ENCODE measurements around the gene RNU4-1.

The RNU4-1 gene

DNA sequence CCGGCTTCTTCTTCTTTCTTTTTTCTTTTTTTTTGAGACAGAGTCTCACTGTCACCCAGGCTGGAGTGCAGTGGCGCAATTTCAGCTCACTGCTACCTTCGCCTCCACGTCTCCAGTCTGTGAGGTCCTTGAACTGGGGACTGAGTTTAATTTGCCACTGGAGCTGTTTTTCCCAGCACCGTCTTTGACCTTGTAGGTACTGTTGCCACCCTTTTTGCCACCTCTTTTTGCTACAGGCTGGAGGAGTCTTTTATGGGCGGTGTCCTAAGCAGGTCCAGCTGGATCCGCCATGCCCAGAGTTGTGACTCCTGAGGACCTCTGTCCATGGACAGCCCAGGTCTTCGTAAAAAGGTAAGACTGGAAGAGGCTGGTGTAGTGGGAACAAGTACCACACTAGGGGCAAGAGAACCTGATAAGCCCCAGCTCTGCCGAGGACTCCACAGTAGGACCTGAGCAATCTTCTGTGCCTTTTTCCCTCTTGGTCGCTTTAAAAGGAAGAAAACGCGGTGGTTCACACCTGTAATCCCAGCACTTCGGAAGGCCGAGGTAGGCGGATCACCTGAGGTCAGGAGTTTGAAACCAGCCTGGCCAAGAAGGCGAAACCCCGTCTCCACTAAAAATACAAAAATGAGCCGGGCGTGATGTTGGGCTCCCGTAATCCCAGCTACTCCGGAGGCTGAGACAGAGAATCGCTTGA is 2.3 kb downstream of the RNU4-1 start:
- Histone ChIP-seq H3K9ac (ENCODE audit: low read depth in 1 of 2, low read length in 2 of 2) (peak overlapping the region; percentile 8 to 48), H3K27ac (ENCODE audit: low read depth, low read length) (no peak overlapping the region), H3K36me3 (ENCODE audit: control insufficient read depth in 1 of 2, insufficient read depth in 2 of 2, low read length in 2 of 2) (no peaks in the 10 kb centered on the region), H3K9me3 (ENCODE audit: control insufficient read depth in 1 of 2, low read length in 2 of 2) (no peaks in the 10 kb centered on the region), H3K27me3 (ENCODE audit: control insufficient read depth in 1 of 2, insufficient read depth in 2 of 2, low read length in 2 of 2) (no peaks in the 10 kb centered on the region), H3K4me1 (ENCODE audit: control insufficient read depth in 1 of 2, insufficient read depth in 2 of 2, low read length in 2 of 2) (peaks cover 4 to 5% of the 10 kb centered on the region in 2 donors), H3K4me3 (ENCODE audit: low read depth in 1 of 2, low read length in 2 of 2) (peak overlapping the region; percentile 13 to 46)

DNA sequence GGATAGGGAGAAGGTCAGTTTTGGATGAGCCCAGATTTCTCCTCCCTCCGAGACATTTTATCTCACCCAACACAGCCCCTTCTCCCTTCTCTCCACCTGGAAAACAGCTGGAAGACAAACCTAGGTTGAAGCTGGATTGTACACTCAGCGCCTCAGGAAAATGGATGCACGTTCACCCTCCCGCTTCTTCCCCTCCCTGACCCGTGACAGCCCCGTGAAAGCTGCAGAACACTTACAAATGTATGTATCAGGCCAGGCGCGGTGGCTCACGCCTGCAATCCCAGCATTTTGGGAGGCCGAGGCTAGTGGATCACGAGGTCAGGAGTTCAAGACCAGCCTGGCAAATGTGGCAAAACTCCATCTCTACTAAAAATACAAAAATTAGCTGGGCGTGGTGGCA is 5.5 kb downstream of the RNU4-1 start:
- Histone ChIP-seq H3K4me3 (ENCODE audit: low read depth in 1 of 2, low read length in 2 of 2) (no peak overlapping the region), H3K27me3 (ENCODE audit: control insufficient read depth in 1 of 2, insufficient read depth in 2 of 2, low read length in 2 of 2) (no peaks in the 10 kb centered on the region), H3K9ac (ENCODE audit: low read depth in 1 of 2, low read length in 2 of 2) (no peak overlapping the region), H3K27ac (ENCODE audit: low read depth, low read length) (no peak overlapping the region), H3K36me3 (ENCODE audit: control insufficient read depth in 1 of 2, insufficient read depth in 2 of 2, low read length in 2 of 2) (no peaks in the 10 kb centered on the region), H3K9me3 (ENCODE audit: control insufficient read depth in 1 of 2, low read length in 2 of 2) (no peaks in the 10 kb centered on the region), H3K4me1 (ENCODE audit: control insufficient read depth in 1 of 2, insufficient read depth in 2 of 2, low read length in 2 of 2) (peaks cover 0 to 4% of the 10 kb centered on the region in 2 donors)

DNA sequence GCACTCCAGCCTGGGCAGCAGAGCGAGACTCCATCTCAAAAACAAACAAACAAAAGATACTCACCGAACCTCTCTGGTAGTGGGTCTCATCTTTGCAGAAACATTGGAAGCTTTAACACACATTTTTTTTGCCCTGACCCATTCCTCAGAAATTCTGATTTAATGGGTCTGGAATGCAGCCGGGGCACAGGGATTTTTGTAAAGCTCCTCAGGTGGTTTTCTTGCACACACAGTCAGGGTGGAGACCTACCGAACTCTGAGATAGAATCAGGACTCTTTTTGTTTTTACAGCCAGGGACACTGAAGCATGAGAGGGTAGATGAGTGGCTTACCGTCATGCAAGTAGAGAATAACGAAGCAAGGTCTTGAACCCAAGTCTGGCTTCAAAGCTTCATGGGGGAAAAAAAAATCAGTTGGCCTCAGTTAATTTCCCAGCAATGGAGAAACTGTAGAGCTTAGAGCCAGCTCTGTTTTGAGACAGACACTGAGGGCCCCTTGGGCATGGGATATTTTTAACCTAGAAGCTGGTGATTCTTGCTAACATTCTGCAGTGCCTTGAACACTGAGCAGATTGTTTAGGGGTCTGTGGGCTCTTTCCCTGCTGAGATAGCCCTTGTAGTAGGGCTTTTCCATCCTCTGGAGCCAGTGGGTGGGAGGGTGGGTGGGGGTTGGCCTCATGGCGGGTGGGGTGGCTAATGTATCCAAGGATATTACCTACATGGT is 6.1 kb downstream of the RNU4-1 start:
- no peaks in the 10 kb centered on the region for H3K27me3 ChIP-seq (ENCODE audit: control insufficient read depth in 1 of 2, insufficient read depth in 2 of 2, low read length in 2 of 2)
- no peak overlapping the region for H3K9ac ChIP-seq (ENCODE audit: low read depth in 1 of 2, low read length in 2 of 2)
- peaks cover 0 to 4% of the 10 kb centered on the region in 2 donors for H3K4me1 ChIP-seq (ENCODE audit: control insufficient read depth in 1 of 2, insufficient read depth in 2 of 2, low read length in 2 of 2)
- H3K4me3 ChIP-seq (ENCODE audit: low read depth in 1 of 2, low read length in 2 of 2), result no peak overlapping the region
- no peaks in the 10 kb centered on the region for H3K36me3 ChIP-seq (ENCODE audit: control insufficient read depth in 1 of 2, insufficient read depth in 2 of 2, low read length in 2 of 2)
- no peaks in the 10 kb centered on the region for H3K9me3 ChIP-seq (ENCODE audit: control insufficient read depth in 1 of 2, low read length in 2 of 2)
- no peak overlapping the region for H3K27ac ChIP-seq (ENCODE audit: low read depth, low read length)

DNA sequence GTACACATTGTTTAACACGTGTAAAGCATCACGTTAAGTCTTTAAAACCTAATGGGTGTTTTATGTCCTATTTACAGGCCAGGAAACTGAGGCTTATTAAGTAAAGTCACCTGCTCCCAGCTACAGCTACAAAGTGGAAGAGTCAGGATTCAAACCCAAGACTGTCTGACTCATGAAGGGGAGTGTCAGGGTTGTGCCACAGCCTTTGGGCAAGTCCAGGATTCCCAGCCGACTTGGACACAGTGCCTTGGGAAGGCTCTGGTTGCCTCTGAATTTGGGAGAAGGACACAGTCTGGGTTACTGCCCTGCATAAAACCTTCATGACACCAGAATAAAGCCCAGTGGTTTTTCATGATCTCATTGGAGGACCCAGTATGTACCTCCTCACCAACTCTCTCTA is 8.7 kb downstream of the RNU4-1 start:
- Histone ChIP-seq H3K36me3 (ENCODE audit: control insufficient read depth in 1 of 2, insufficient read depth in 2 of 2, low read length in 2 of 2) (no peaks in the 10 kb centered on the region), H3K27ac (ENCODE audit: low read depth, low read length) (no peak overlapping the region), H3K27me3 (ENCODE audit: control insufficient read depth in 1 of 2, insufficient read depth in 2 of 2, low read length in 2 of 2) (no peaks in the 10 kb centered on the region), H3K4me3 (ENCODE audit: low read depth in 1 of 2, low read length in 2 of 2) (no peak overlapping the region), H3K9ac (ENCODE audit: low read depth in 1 of 2, low read length in 2 of 2) (no peak overlapping the region), H3K4me1 (ENCODE audit: control insufficient read depth in 1 of 2, insufficient read depth in 2 of 2, low read length in 2 of 2) (no peaks in the 10 kb centered on the region), H3K9me3 (ENCODE audit: control insufficient read depth in 1 of 2, low read length in 2 of 2) (no peaks in the 10 kb centered on the region)

DNA sequence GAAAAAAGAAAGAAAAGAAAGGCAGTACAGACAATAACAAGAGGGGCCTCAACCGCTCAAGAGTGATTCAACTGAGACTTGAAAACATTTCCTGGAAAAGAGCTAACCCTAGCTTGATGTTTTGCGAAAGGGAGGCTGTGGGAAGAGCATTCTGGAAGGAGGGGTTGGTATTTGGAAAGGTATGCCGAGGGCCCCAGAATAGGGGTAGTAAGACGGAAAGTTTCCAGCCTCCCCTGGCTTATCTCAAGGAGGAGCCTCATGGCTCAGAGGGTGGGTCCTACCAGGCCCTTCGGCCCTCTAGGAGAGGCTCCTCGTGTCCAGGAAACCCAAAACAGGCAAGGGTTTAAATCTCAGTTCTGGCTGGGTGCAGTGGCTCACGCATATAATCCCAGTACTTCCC is 9.7 kb downstream of the RNU4-1 start:
- Histone ChIP-seq H3K27ac (ENCODE audit: low read depth, low read length) (no peak overlapping the region), H3K9me3 (ENCODE audit: control insufficient read depth in 1 of 2, low read length in 2 of 2) (no peaks in the 10 kb centered on the region), H3K4me1 (ENCODE audit: control insufficient read depth in 1 of 2, insufficient read depth in 2 of 2, low read length in 2 of 2) (no peaks in the 10 kb centered on the region), H3K27me3 (ENCODE audit: control insufficient read depth in 1 of 2, insufficient read depth in 2 of 2, low read length in 2 of 2) (no peaks in the 10 kb centered on the region), H3K36me3 (ENCODE audit: control insufficient read depth in 1 of 2, insufficient read depth in 2 of 2, low read length in 2 of 2) (no peaks in the 10 kb centered on the region), H3K4me3 (ENCODE audit: low read depth in 1 of 2, low read length in 2 of 2) (no peak overlapping the region), H3K9ac (ENCODE audit: low read depth in 1 of 2, low read length in 2 of 2) (no peak overlapping the region)

DNA sequence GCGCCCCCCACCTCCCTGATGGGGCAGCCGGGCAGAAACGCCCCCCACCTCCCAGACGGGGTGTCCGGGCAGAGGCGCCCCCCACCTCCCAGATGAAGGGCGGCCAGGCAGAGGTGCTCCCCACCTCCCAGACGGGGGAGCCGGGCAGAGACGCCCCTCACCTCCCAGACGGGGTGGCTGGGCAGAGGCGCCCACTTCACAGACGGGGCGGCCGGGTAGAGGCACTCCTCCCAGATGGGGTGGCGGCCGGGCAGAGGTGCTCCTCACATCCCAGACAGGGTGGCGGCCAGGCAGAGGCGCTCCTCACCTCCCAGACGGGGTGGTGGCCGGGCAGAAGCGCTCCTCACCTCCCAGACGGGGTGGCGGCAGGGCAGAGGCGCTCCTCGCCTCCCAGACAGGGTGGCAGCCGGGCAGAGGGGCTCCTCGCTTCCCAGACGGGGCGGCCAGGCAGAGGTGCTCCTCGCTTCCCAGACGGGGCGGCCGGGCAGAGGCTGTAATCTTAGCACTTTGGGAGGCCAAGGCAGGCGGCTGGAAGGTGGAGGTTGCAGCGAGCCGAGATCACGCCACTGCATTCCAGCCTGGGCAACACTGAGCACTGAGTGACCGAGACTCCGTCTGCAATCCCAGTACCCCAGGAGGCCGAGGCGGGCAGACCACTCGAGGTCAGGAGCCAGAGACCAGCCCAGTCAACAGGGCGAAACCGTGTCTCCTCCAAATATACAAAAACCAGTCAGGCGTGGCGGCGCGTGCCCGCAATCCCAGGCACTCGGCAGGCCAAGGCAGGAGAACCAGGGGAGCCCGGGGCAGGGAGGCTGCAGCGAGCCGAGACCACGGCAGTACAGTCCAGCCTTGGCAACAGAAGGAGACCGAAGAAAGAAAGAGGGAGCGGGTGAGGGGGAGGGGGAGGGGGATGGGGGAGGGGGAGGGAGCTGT is 14.6 kb downstream of the RNU4-1 start:
- Histone ChIP-seq H3K27ac (ENCODE audit: low read depth, low read length) (no peak overlapping the region), H3K9ac (ENCODE audit: low read depth in 1 of 2, low read length in 2 of 2) (no peak overlapping the region), H3K27me3 (ENCODE audit: control insufficient read depth in 1 of 2, insufficient read depth in 2 of 2, low read length in 2 of 2) (no peaks in the 10 kb centered on the region), H3K36me3 (ENCODE audit: control insufficient read depth in 1 of 2, insufficient read depth in 2 of 2, low read length in 2 of 2) (no peaks in the 10 kb centered on the region), H3K9me3 (ENCODE audit: control insufficient read depth in 1 of 2, low read length in 2 of 2) (no peaks in the 10 kb centered on the region), H3K4me3 (ENCODE audit: low read depth in 1 of 2, low read length in 2 of 2) (no peak overlapping the region), H3K4me1 (ENCODE audit: control insufficient read depth in 1 of 2, insufficient read depth in 2 of 2, low read length in 2 of 2) (no peaks in the 10 kb centered on the region)

DNA sequence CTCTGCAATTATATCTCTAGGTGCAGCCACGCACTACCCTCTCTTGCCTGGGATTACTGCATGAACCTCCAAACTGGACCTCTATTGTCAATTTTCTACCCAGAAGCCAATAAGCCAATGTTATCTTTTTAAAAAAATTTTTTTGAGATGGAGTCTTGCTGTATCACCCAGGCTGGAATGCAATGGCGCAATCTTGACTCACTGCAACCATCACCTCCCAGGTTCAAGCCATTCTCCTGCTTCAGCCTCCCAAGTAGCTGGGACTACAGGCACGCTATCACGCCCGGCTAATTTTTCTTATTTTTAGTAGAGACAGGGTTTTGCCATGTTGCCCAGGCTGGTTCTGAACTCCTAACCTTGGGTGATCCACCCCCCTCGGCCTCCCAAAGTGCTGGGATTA is 16.3 kb downstream of the RNU4-1 start:
- H3K36me3 ChIP-seq (ENCODE audit: control insufficient read depth in 1 of 2, insufficient read depth in 2 of 2, low read length in 2 of 2), result no peaks in the 10 kb centered on the region
- no peak overlapping the region for H3K4me3 ChIP-seq (ENCODE audit: low read depth in 1 of 2, low read length in 2 of 2)
- H3K4me1 ChIP-seq (ENCODE audit: control insufficient read depth in 1 of 2, insufficient read depth in 2 of 2, low read length in 2 of 2), result no peaks in the 10 kb centered on the region

DNA sequence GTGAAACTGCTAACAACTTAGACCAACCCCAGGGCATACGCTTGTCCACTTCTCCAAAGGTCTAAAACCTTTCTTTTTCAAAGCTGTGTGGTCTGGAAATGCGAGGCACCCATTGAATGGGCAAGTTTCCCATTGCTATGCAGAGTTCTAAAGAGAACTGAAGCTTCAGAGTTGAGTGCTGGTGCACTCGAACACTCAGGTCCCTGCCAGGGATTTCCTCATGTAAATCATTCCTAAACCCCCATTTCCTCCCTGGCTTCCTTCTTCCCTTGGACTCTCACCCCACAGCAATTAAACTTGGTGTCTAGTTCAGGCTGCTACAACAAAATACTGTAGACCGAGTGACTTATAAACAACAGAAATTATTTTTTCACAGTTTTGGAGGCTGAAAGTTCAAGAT is 25.3 kb downstream of the RNU4-1 start:
- peaks cover 32 to 36% of the 10 kb centered on the region in 2 donors for H3K4me1 ChIP-seq (ENCODE audit: control insufficient read depth in 1 of 2, insufficient read depth in 2 of 2, low read length in 2 of 2)
- peak overlapping the region in 1 of 2 donors; percentile 16 for H3K4me3 ChIP-seq (ENCODE audit: low read depth in 1 of 2, low read length in 2 of 2)
- no peaks in the 10 kb centered on the region for H3K9me3 ChIP-seq (ENCODE audit: control insufficient read depth in 1 of 2, low read length in 2 of 2)
- peak overlapping the region in 1 of 2 donors; percentile 8 for H3K9ac ChIP-seq (ENCODE audit: low read depth in 1 of 2, low read length in 2 of 2)
- no peak overlapping the region for H3K27ac ChIP-seq (ENCODE audit: low read depth, low read length)
- H3K27me3 ChIP-seq (ENCODE audit: control insufficient read depth in 1 of 2, insufficient read depth in 2 of 2, low read length in 2 of 2), result no peaks in the 10 kb centered on the region
- no peaks in the 10 kb centered on the region for H3K36me3 ChIP-seq (ENCODE audit: control insufficient read depth in 1 of 2, insufficient read depth in 2 of 2, low read length in 2 of 2)

More for the DNA sequence above, 16.3 kb downstream of the RNU4-1 start:
- no peaks in the 10 kb centered on the region for H3K27me3 ChIP-seq (ENCODE audit: control insufficient read depth in 1 of 2, insufficient read depth in 2 of 2, low read length in 2 of 2)
- H3K9ac ChIP-seq (ENCODE audit: low read depth in 1 of 2, low read length in 2 of 2), result no peak overlapping the region
- no peaks in the 10 kb centered on the region for H3K9me3 ChIP-seq (ENCODE audit: control insufficient read depth in 1 of 2, low read length in 2 of 2)
- H3K27ac ChIP-seq (ENCODE audit: low read depth, low read length), result no peak overlapping the region

DNA sequence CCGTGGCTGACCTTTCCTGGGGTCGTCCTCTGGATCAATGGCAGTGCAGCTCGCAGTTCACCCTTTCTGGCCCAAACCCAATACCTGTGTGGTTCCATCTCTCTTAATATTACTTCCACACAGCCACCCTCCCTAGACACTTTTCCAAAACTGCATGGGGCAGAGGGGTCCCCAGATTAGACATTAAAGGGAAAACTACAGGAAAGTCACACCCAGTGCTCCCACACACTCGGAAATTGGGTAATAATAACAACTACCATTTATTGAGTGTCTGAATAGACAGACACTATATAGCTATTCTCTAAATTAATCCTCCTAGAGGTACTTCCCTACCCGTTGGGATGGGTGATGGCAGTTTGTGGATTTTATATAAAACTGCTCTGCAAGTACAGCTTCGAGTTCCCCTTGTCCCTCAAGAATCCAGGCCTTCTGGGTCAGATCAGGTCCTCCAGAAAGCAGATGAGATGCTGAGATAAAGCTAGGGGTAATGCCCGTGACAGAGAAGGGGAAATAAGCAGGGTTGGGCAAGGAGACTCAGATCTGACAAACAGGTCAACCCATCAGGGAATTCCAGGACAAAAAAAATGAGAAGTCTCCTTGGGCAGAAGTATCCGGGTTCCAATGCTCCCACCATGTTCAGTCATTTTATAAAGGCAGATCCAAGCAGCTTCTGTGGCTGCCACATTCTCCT is 26.7 kb downstream of the RNU4-1 start:
- Histone ChIP-seq H3K9ac (ENCODE audit: low read depth in 1 of 2, low read length in 2 of 2) (peak overlapping the region in 1 of 2 donors; percentile 38), H3K36me3 (ENCODE audit: control insufficient read depth in 1 of 2, insufficient read depth in 2 of 2, low read length in 2 of 2) (no peaks in the 10 kb centered on the region), H3K4me3 (ENCODE audit: low read depth in 1 of 2, low read length in 2 of 2) (peak overlapping the region in 1 of 2 donors; percentile 53), H3K9me3 (ENCODE audit: control insufficient read depth in 1 of 2, low read length in 2 of 2) (no peaks in the 10 kb centered on the region), H3K27ac (ENCODE audit: low read depth, low read length) (no peak overlapping the region), H3K27me3 (ENCODE audit: control insufficient read depth in 1 of 2, insufficient read depth in 2 of 2, low read length in 2 of 2) (no peaks in the 10 kb centered on the region), H3K4me1 (ENCODE audit: control insufficient read depth in 1 of 2, insufficient read depth in 2 of 2, low read length in 2 of 2) (peaks cover 45 to 50% of the 10 kb centered on the region in 2 donors)

Data from duodenal mucosa (tissue), 2 donors.